SU-DHL-6 (cell line): ENCODE measurements around the gene HINT1.

Experiments
- H2AFZ ChIP-seq: fragments of 200-600 bp; sonication (generic); 2 replicates; pipeline ENCODE4 v1.6.1; 2014; ENCODE audit warnings: low read depth, mild to moderate bottlenecking, moderate library complexity, mixed read lengths, antibody characterized with exemption, low read length; ENCODE audit not compliant: severe bottlenecking
- H3F3A ChIP-seq: fragments of 200-600 bp; shearing (Covaris generic); 2 replicates; pipeline ENCODE4 v1.6.0; 2016; ENCODE audit warnings: antibody characterized with exemption, mild to moderate bottlenecking; ENCODE audit not compliant: insufficient read depth
- H3K27ac ChIP-seq: fragments of 200-600 bp; sonication (generic); 2 replicates; pipeline ENCODE4 v1.5.1; 2016; ENCODE audit warnings: low read depth, mild to moderate bottlenecking, low read length, moderate library complexity, mixed read lengths
- H3K27me3 ChIP-seq: fragments of 200-600 bp; sonication (generic), shearing (Covaris generic); 2 replicates; pipeline ENCODE4 v1.6.0; 2014; ENCODE audit warnings: mild to moderate bottlenecking, low read length
- H3K36me3 ChIP-seq: fragments of 200-600 bp; sonication (generic); 2 replicates; pipeline ENCODE4 v1.6.1; 2014; ENCODE audit warnings: mild to moderate bottlenecking, low read length, mixed read lengths
- H3K4me2 ChIP-seq: fragments of 300-600, 200-600 bp; shearing (Covaris generic), sonication (generic); 2 replicates; pipeline ENCODE4 v1.6.0; 2014; ENCODE audit warnings: low read length, low read depth, mild to moderate bottlenecking; ENCODE audit not compliant: poor library complexity, severe bottlenecking
- H3K4me3 ChIP-seq: fragments of 200-600 bp; sonication (generic); 2 replicates; pipeline ENCODE4 v1.5.1; 2014; ENCODE audit warnings: antibody characterized with exemption, low read length, mild to moderate bottlenecking, mixed read lengths; ENCODE audit not compliant: insufficient read depth, poor library complexity, severe bottlenecking
- H3K79me2 ChIP-seq: fragments of 200-600 bp; sonication (generic); 2 replicates; pipeline ENCODE4 v1.6.1; 2014; ENCODE audit warnings: mild to moderate bottlenecking, low read length, moderate library complexity; ENCODE audit not compliant: insufficient read depth
- H3K9ac ChIP-seq: fragments of 200-600 bp; sonication (generic); 2 replicates; pipeline ENCODE4 v1.7.0; 2014; ENCODE audit warnings: mild to moderate bottlenecking, low read length
- H3K9me2 ChIP-seq: fragments of 200-600 bp; sonication (generic); replicated peaks from 2 replicates; pipeline ENCODE4 v1.6.1; 2014; ENCODE audit warnings: low read length; ENCODE audit not compliant: insufficient read depth
- H3K9me3 ChIP-seq: fragments of 200-600 bp; sonication (generic); 2 replicates; pipeline ENCODE4 v1.6.1; 2014; ENCODE audit warnings: low read length, mixed read lengths; ENCODE audit not compliant: insufficient read depth
- H4K20me1 ChIP-seq: fragments of 200-600 bp; sonication (generic); 2 replicates; pipeline ENCODE4 v1.6.1; 2014; ENCODE audit warnings: low read depth, mild to moderate bottlenecking, antibody characterized with exemption, low read length, moderate library complexity, mixed read lengths
- EZH2phosphoT487 ChIP-seq: fragments of 200-600 bp; sonication (generic), shearing (Covaris generic); conservative IDR thresholded peaks from 2 replicates; pipeline ENCODE4 v1.6.1; 2018; ENCODE audit warnings: mild to moderate bottlenecking, antibody characterized with exemption, low read length, moderate library complexity, mixed read lengths
- TF ChIP-seq, protein P1 (sequence below): fragments of 200-600 bp; sonication (generic); IDR thresholded peaks from one replicate; pipeline ENCODE4 v1.5.1; 2017; ENCODE audit warnings: antibody characterized with exemption, mild to moderate bottlenecking, low read length, moderate library complexity; ENCODE audit not compliant: insufficient read depth, poor library complexity, severe bottlenecking

HINT1 gene

DNA sequence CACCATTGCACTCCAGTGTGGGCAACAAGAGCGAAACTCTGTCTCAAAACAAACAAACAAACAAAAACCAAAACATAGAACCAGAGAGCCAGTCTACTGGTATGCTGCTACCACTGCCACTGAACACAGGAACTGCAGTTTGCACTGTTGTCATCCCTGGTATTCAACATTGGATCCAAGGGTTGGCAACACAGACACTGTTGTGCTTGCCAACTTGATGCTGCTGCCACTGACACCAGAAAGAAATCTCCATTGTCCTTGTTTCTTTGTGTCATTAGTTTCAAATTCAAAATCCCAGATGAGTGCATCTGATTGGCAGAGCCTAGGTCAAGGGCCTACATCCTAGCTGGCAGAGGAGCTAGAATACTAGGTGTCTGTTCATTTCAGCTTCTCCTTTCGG is 16.2 kb downstream of the HINT1 start:
- TF ChIP-seq, protein P1, sequence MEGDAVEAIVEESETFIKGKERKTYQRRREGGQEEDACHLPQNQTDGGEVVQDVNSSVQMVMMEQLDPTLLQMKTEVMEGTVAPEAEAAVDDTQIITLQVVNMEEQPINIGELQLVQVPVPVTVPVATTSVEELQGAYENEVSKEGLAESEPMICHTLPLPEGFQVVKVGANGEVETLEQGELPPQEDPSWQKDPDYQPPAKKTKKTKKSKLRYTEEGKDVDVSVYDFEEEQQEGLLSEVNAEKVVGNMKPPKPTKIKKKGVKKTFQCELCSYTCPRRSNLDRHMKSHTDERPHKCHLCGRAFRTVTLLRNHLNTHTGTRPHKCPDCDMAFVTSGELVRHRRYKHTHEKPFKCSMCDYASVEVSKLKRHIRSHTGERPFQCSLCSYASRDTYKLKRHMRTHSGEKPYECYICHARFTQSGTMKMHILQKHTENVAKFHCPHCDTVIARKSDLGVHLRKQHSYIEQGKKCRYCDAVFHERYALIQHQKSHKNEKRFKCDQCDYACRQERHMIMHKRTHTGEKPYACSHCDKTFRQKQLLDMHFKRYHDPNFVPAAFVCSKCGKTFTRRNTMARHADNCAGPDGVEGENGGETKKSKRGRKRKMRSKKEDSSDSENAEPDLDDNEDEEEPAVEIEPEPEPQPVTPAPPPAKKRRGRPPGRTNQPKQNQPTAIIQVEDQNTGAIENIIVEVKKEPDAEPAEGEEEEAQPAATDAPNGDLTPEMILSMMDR = no peak
- TF ChIP-seq EZH2phosphoT487 = no peak
- H3K36me3 ChIP-seq = no peaks in the 10 kb centered on the region
- H3K79me2 ChIP-seq = no peaks in the 10 kb centered on the region
- no peaks in the 10 kb centered on the region for H4K20me1 ChIP-seq
- no peak overlapping the region for H3K9ac ChIP-seq
- no peak overlapping the region for H2AFZ ChIP-seq
- no peaks in the 10 kb centered on the region for H3K9me2 ChIP-seq
- H3K4me3 ChIP-seq = no peak overlapping the region
- no peak overlapping the region for H3K27ac ChIP-seq
- H3K9me3 ChIP-seq = no peaks in the 10 kb centered on the region
- no peaks in the 10 kb centered on the region for H3K27me3 ChIP-seq
- H3F3A ChIP-seq = no peaks in the 10 kb centered on the region
- H3K4me2 ChIP-seq = no peak overlapping the region

DNA sequence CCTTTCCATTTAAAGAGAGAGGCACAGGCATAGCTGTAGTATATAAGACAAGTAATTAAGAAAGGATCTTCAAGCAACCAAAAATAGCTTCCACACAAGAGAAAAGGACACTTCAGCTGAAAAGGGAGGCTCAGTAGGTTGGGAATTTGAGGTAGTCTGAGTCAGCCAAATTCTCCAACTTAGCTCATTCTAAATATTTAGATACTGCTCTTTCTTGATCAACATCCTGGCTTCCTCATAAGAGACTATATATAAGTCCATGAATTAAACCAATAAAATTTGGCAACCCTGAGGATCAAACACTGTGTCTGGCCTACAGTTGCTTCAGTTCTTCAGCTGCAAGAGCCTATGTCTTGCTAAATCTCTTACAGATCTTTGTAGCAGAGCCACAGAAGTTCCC is 17.8 kb downstream of the HINT1 start:
- Histone ChIP-seq H2AFZ (no peak overlapping the region), H3K9me2 (no peaks in the 10 kb centered on the region), H3F3A (no peaks in the 10 kb centered on the region), H4K20me1 (no peaks in the 10 kb centered on the region), H3K9me3 (no peaks in the 10 kb centered on the region), H3K27ac (no peak overlapping the region), H3K36me3 (no peaks in the 10 kb centered on the region), H3K27me3 (no peaks in the 10 kb centered on the region), H3K4me3 (no peak overlapping the region), H3K79me2 (no peaks in the 10 kb centered on the region), H3K4me2 (no peak overlapping the region), H3K9ac (no peak overlapping the region)
- no peak for TF ChIP-seq EZH2phosphoT487
- TF ChIP-seq, protein P1 = no peak

DNA sequence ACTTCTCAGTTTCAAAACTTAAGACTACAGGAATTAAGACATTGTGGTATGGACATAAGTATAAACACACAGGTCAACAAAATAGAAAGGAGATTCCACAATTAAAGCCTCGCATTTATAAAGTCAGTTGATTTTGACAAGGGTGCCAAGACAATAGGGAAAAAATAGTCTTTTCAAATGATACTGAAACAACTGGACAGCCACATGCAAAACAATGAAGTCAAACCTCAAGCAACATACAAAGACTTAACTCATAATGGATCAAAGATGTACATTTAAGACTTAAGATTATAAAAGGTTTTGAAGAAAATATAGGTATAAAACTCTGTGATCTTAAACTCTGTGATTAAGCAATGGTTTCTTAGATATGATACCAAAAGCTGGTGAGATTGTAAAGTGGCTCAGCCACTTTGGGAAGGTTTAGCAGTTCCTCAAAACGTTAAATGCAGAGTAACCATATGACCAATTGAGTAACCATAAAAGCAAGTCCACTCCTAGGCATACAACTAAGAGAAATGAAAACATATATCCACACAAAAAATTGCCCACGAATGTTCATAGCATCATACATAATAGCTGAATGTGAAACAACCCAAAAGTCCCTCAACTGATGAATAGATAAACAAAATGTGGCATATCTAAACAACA is 22.0 kb downstream of the HINT1 start:
- H3K9ac ChIP-seq = no peak overlapping the region
- H2AFZ ChIP-seq = no peak overlapping the region
- H3K36me3 ChIP-seq = no peaks in the 10 kb centered on the region

More for the DNA sequence above, 22.0 kb downstream of the HINT1 start:
- no peaks in the 10 kb centered on the region for H3K79me2 ChIP-seq
- H4K20me1 ChIP-seq = no peaks in the 10 kb centered on the region
- TF ChIP-seq EZH2phosphoT487 = no peak
- TF ChIP-seq, protein P1 = no peak
- H3K9me2 ChIP-seq = no peaks in the 10 kb centered on the region
- no peaks in the 10 kb centered on the region for H3F3A ChIP-seq
- H3K4me3 ChIP-seq = no peak overlapping the region
- H3K9me3 ChIP-seq = no peaks in the 10 kb centered on the region
- H3K27ac ChIP-seq = no peak overlapping the region
- no peak overlapping the region for H3K4me2 ChIP-seq
- no peaks in the 10 kb centered on the region for H3K27me3 ChIP-seq
